HG02678 (cell line): ENCODE measurements around the gene SUV39H1.

Experiments
- ATAC-seq: cut with Tn5 transposase; IDR thresholded peaks from one replicate; pipeline ENCODE4 v1.9.1; 2021; ENCODE audit warnings: mild to moderate bottlenecking, moderate library complexity; ENCODE audit not compliant: unreplicated experiment

Gene SUV39H1

DNA sequence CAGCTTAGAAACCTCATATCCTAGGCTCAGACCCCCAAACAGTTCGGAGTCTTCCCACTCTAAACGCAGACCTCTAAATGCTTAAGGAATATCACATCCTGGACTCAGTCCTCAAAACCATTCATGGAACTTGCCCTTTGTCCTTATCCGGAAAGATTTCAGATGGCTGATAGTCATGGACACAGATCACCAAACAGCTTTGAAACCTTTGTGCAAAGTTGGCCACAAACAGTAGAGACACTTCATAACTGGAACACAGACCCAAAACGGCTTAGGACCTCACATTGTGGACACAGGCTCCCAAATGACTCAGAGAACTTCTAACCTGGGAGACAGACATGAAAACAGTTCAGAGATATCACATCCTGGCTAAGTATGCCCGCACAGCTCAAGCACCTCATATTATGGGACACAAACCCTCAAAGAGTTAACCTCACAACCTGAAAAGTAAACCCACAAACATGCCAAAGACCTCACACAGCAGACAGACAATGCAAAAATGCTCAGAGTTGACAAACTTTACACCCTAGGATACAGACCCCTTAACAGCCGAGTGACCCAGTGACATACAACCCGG, 15.5 kb downstream of the SUV39H1 start:
- no peak for ATAC-seq

DNA sequence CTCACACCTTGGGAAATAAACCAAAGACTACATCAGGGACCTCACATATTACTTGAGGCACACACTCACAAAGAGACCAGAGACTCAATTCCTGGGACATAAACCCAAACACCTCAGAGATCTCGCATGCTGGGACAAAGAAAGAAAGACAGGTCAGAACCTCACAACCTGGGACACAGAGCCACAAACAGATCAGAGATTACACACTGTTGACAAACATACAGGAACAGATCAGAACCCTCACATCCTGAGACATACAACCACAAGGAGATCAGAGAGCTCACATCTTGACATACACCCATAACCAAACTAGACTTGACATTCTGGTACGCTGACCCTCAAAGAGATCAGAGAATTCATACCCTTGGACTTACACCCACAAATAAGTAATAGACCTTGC, 17.3 kb downstream of the SUV39H1 start:
- ATAC-seq: no peak

DNA sequence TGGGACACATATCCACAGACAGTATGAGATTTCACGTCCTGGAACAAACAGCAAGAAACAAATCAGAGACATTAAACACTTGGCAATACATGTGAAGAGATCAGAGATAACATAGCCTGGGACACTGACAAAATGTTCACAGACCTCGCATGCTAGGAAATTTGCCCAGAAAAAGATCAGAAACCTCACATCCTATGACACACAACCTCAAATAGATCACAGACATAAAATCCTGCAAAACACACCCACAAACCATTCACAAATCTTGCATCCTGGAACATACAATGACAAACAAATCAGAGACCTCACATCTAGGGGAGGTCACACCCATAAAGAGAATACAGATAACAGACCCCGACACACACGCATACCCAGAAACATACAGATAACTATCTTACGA, 18.0 kb downstream of the SUV39H1 start:
- no peak for ATAC-seq

DNA sequence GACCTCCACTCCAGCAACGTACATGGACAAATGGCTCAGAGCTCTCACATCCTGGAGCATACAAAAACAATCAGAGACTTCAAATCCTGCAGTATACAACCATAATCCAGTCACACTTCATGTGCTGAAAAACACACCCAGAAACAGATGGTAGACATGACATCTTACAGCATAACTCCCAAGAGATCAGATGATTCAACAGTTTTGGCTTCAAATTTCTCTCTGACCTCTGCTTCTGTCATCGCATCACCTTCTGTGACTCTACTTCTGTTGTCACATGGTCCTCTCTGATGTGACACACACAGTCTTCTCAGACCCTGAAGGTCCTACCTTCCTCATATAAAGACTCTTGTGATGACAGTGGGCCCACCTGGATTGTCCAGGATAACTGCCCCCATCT, 18.5 kb downstream of the SUV39H1 start:
- no peak for ATAC-seq

DNA sequence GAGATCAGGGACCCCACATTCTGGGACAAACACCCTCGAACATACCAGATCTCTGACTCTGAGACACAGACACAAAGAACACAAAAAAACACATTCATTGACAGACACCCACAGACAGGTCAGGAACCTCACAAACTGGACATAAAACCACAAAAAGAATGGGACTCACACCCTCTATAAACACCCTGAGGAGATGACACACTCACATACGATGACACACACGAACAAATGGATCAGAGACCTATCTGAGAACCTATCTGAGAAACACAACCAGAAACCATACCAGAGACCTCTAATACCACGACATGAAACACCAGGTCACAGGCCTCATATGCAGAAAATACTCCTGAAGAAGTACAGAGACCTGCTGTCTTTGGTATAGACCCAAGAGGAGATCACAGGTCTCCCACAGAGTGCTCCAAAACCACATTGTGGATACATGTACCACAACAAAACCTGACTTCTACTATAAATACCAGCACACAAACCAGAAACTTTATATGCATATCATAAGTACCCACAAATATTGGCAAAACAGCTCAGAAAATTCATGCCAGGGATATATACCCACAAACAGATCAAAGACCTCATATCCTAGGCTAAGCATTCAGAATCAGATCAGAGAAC, 19.5 kb downstream of the SUV39H1 start:
- ATAC-seq: no peak

DNA sequence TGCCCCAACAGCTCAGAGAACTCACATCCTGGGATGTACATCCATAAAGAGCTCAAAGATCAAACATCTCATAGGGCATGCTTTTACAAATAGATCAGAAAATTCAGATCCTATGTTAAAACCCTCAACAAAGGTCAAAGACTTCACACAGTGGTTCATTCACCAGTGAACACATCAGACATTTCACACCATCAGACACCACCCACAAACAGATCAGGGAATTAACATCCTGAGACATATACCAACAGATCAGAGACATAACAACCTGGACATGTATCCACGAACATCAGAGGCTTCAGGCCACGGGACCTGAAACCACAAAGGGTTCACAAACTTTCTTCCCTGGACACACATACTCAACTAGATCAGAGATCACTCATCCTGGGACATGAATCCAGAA, 23.4 kb downstream of the SUV39H1 start:
- no peak for ATAC-seq

DNA sequence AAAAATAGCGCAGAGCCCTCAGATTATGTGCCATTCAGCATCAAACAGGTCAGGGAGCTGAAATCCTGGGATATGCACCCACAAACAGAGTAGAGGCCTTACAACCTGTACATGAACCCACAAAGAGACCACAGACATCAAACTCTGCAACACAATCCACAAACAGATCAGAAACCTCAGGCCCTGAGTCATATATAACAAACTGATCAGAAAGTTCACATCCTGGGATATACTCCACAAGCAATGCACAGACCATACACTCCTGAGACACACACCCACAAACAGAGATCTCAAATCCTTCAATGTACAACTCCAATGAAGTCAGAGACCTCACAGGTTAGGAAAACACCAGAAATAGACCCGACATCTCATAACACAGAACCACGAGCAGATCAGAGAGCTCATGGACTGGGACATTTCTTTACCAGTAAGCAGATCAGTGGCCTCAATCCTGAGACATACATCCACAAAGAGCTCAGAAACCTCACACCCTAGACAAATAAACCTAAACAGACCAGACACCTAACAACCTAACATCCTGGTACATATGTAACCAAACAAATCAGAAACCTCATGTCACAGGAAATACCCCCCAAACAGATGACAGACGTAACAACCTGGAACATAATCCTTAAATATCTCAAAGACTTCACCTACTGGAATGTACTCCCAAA, 24.2 kb downstream of the SUV39H1 start:
- ATAC-seq: no peak

DNA sequence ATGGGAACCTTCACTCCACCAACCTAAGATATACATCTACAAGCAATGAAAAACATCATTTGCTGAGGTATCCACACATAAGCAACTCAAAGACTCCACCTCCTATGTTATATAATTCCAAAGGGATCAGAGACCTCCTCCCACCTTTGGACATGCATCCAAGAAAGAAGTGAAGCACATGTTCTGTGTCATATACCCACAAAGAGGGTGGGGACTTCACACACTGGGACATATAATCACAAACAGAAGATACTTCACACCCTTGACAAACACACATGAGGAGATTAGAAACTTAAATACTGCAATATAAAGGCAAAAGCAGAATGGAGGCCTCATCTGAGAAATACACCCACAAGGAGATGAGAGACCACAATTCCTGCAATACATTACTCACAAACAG, 25.4 kb downstream of the SUV39H1 start:
- no peak for ATAC-seq

DNA sequence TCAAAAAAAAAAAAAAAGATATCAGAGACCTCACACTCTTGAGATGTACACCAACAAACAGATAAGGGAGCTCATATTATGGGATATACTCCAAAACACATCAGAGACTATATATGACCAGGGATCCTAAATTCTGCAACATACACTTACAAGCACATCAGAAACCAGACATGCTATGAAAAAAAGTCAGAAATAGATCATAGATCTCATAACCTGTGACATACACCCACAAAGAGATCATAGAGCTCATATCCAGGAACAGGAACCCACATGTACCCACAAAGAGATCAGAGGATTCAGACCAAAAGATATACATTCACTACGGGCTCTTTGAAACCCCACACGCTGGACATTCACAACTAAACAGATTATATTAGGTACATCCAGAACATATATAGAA, 30.1 kb downstream of the SUV39H1 start:
- no peak for ATAC-seq

DNA sequence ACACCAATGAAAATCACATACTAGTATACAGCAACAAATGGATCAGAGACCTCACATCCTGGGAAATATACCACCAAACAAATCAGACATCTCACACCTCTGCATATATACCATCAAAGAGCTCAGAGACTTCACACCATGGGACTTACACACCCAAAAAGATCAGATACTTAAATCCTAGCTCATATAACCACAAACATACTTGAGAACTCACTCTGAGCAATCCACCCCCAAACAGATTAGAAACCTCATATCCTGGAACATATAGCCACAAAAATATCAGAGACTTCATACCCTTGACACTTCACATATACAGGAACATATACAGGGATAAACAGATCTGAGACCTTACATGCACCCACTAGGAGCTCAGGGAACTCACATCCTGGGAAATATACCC, 32.1 kb downstream of the SUV39H1 start:
- no peak for ATAC-seq

DNA sequence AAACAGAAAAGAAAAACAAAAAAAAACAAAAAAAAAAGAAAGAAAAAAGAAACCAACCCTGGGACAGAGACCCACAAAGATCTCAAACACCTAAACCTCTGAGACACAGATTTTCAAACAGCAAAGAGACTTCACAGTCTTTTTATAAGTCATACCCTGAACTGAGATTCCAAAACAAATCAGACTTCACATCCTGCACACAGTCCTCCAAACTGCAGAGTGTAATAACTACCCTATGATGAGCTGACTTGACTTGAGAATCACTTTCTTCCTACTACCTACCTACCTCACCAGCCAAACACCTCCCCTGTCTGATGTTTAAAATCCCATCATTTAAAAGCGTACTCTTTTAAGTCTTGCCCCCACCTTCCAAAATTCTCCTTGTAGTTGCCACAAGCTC, 39.8 kb downstream of the SUV39H1 start:
- no peak for ATAC-seq

DNA sequence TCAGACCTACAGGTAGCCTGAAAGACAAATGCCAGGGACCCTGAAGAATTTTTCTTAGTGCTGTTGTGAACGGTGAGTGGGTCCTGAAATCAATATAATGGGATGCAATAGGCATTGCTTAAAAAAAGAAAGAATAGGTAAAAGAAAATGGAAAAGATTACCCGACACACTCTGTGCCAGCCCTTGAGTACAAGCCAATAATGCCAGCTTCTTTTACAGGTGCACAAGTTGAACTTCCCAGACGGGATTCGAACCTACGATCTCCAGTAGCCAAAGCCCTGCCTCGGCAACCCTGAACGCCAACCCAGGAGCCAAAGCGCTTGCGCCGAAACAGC, 40.3 kb downstream of the SUV39H1 start:
- no peak for ATAC-seq

DNA sequence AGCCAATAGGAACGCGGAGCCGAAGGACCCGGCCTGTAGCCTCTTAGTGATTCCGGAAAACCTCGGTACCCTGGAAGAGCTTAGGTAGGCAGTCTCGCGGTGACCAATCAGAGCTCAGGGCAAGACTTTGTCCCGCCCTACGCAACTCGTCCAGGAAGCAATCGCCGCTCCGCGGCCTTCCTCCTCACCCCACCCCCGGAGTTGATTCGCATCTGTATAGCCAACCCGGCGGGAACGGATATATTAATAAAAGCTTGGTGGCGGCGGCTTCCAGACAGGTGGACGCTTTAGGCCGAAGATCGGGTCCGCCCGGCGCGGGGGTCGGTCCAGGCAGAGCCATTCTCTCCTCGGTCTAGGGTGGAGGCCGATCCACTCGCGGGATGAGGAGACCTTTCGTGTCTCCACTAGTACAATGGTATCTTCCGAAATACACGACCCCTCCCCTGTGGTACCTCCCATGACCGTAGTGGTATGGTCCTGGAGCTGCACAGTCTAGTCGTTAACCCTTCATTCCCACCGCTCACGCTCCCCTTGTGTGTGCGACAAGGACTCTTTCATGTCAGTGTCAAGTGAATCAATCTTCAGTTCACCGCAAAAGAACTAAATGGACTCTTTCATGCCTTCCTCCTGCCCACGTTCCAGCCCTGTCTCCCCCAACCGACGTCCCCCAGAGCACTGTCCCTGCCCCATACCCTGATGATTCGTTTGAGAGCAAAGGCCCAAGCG, 40.8 kb downstream of the SUV39H1 start:
- peak; percentile 99 for ATAC-seq

DNA sequence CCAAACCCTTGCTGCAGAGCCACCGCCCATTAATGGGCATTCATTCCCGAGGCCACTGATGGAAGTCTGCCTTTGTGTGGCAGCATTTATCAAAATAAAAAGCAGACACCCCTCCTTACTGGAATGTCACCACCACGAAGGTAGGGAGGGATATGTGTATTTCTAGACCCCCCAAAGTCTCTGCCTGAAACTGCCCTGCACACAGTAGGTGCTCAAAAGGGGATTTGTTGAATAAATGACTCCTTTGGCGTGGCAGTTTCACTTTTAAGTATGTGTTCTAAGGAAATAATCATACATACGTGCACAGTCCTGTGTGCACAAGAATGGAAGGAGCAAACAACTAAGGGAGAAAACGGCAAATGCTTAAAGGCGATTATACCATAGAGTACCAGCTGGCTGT, 41.4 kb downstream of the SUV39H1 start:
- no peak for ATAC-seq

DNA sequence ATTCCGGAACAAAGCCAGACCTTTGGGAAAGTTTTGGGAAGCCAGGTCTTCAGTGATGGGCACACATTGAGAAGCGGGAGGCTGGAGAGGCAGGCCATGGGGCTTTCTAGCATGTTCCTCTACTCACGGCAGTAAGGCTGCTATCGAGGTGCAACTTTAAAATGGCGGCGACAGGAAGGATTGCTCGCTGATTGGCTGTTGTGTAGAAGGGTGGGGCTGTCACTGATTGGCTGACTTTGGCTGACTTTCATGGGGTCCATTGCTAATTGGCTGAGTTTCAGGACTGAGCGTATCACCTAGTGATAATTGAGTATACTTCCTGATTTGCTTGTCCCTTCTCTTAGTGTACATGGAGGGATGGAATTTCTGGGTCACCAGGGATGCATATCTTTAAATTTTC, 45.3 kb downstream of the SUV39H1 start:
- no peak for ATAC-seq

DNA sequence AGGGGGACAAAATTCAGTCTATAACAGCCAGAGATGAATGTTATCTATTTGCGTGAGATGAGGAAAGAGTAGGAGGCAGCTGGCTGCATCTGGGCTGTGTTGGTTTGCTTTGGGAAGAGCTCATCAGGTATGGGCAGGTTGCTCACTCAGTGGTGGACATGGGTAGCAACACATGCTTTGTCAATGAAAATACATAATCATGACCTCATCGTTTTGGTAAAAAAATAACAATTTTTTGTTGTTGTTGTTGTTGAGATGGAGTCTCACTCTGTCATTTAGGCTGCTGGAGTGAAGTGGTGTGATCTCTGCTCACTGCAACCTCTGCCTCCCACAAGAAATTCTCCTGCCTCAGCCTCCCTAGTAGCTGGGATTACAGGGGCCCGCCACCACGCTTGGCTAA, 48.7 kb downstream of the SUV39H1 start:
- ATAC-seq: no peak

DNA sequence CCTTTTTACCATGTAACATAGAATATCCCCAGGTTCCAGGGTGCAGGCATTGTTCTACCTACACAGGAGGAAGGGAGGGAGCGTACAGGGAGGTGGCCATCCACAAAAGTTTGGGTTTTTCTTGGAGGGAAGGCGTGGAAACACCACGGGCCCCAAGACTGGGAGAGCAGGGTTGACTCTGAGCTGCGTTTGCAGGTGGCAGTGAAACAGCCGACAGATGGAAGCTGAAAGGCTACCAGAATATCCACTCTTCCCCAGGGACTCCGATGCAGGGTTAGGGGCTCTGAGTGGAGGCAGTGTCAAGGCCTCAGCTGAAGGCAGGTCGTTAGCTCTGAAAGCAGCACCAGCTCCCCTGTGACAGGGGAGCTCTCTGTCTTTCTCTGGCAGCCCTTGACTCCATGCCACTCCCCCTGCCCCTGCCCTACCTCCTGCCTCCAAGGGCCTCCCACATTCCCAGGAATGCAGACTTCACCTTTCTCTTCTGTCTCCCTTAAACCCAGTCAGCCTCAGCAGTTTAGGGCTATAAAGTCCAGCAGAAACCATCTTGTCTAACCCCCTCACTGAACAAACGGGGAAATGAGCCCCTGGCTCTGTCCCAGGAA, 51.0 kb downstream of the SUV39H1 start:
- no peak for ATAC-seq

DNA sequence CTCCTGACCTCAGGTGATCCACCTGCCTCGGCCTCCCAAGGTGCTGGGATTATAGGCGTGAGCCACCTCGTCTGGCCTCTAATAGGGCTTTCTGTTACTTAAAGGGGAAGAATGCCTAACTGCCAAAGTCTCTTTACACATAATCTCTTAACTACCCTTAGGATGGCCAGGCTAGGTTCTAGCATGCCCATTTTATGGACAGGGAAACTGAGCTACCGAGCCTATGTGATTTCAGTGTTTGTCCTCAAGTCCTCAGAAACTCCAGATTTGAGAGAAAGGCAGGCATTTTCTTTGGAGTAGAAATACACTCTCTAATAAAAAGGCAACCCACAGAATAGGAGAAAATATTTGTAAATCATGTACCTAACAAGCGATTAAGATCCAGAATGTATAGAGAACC, 52.6 kb downstream of the SUV39H1 start:
- ATAC-seq: no peak

DNA sequence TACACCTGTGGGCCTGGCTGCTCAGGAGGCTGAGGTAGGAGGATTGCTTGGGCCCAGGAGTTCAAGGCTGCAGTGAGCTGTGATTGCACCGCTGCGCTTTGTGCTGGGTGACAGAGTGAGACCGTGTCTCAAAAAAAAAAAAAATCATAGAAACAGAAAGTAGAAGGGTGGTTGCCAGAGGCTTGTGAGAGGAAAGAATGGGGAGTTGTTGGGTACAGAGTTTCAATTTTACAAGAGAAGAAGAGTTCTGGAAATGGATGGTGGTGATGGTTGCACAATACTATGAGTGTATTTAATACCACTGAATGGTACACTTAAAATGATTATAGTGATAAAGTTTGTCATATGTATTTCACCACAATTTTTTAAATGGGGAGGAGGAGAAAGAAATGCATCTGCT, 54.8 kb downstream of the SUV39H1 start:
- ATAC-seq: no peak

DNA sequence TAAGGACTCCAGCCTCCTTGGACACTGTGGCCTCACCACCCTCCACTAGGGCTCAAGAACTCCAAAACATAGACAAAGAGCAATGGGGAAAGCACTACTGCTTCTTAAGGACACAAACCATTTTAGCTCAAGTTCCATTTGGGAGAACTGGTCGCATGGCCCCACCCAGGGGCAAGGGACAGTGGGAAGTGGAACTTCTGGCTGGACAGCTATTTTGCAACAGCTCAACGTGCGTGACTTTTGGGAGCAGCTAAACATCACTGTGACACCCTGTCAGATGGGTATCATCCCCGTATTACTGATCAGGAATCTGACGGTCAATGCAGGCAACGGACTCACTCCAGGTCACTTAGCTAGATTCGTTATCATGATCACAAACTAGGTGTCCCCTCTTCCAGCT, 56.0 kb downstream of the SUV39H1 start:
- no peak for ATAC-seq

DNA sequence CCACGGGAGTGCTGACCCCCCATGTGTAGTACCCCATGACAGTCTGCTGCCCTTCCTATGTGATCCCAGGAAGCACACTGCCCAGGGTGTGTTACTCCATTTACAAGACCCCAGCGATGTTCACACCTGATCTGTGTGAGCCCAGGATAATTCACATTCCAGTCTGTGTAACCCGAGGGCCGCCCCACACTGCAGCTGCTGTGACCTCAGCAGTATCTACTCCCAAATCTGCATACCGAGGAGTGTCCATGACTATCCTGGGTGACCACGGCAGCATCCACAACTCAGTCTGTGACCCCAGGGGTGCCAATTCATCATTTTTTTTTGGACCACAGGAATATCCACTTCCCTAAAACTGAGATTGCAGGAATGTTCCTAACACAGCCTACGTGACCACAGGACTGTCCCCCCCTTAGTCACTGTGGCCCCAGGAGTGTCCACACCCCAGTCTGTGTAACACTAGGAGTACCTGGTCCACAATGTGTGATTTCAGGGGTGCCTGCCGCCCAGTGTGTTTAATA, 57.2 kb downstream of the SUV39H1 start:
- ATAC-seq: no peak

DNA sequence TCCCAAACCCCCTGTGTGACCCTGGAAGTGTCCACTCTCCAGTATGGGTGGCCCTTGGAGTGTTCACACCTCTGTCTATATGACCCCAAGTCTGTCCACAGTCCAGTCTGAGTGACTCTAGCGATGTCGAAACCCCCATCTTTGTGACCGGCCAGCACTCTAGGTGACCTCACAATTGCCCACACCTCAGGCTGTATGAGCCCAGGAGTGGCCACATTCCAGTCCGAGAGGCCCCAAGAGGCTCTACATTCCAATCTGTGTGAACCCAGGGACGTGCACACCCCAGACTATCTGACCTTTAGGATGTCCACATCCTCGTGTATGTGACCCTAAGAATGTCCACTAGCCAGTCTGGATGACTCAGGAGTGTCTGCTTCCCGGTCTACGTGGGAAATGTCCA, 57.7 kb downstream of the SUV39H1 start:
- no peak for ATAC-seq
